ENCODE data around the gene SHANK3.
A peak's percentile ranks its signal among the peaks of the same experiment; 100 is the strongest.

The SHANK3 gene

GRCh38 chr22:50672041-50672440 lies 582 bp upstream of the SHANK3 start:
- Histone ChIP-seq H3K36me3 (ENCODE audit: control insufficient read depth in 1 of 2, insufficient read depth in 2 of 2, low read length in 2 of 2) (no peaks in the 10 kb centered on the region), H3K4me1 (ENCODE audit: control insufficient read depth in 1 of 2, insufficient read depth in 2 of 2, low read length in 2 of 2) (peaks cover 0 to 12% of the 10 kb centered on the region in 2 donors), H3K27me3 (ENCODE audit: control insufficient read depth in 1 of 2, insufficient read depth in 2 of 2, low read length in 2 of 2) (peaks cover 32 to 35% of the 10 kb centered on the region in 2 donors), H3K27ac (ENCODE audit: low read depth, low read length) (no peak overlapping the region), H3K4me3 (ENCODE audit: low read depth in 1 of 2, low read length in 2 of 2) (no peak overlapping the region), H3K9ac (ENCODE audit: low read depth in 1 of 2, low read length in 2 of 2) (no peak overlapping the region), H3K9me3 (ENCODE audit: control insufficient read depth in 1 of 2, low read length in 2 of 2) (no peaks in the 10 kb centered on the region)

GRCh38 chr22:50673231-50674129 lies 857 bp downstream of the SHANK3 start:
- no peaks in the 10 kb centered on the region for H3K9me3 ChIP-seq (ENCODE audit: control insufficient read depth in 1 of 2, low read length in 2 of 2)
- peaks cover 32 to 35% of the 10 kb centered on the region in 2 donors for H3K27me3 ChIP-seq (ENCODE audit: control insufficient read depth in 1 of 2, insufficient read depth in 2 of 2, low read length in 2 of 2)
- no peak overlapping the region for H3K9ac ChIP-seq (ENCODE audit: low read depth in 1 of 2, low read length in 2 of 2)
- no peak overlapping the region for H3K27ac ChIP-seq (ENCODE audit: low read depth, low read length)
- H3K4me1 ChIP-seq (ENCODE audit: control insufficient read depth in 1 of 2, insufficient read depth in 2 of 2, low read length in 2 of 2): peaks cover 0 to 12% of the 10 kb centered on the region in 2 donors
- H3K36me3 ChIP-seq (ENCODE audit: control insufficient read depth in 1 of 2, insufficient read depth in 2 of 2, low read length in 2 of 2): no peaks in the 10 kb centered on the region
- H3K4me3 ChIP-seq (ENCODE audit: low read depth in 1 of 2, low read length in 2 of 2): peak overlapping the region in 1 of 2 donors; percentile 16

DNA sequence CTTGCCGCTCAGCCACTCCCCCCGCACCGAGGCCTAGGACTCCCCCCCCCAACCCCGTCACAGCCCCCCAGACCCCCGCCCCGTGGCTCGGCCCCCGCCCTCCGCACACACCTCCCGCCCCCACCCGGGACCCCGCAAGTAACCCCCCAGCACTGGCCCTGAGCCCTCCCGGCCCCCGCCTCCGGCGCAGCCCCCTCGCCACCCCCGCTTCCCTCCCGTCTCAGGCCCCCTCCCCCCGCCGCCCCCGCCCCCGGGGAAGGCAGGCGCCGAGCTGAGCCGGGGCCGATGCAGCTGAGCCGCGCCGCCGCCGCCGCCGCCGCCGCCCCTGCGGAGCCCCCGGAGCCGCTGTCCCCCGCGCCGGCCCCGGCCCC lies 1.5 kb downstream of the SHANK3 start:
- Histone ChIP-seq H3K9me3 (ENCODE audit: control insufficient read depth in 1 of 2, low read length in 2 of 2) (no peaks in the 10 kb centered on the region), H3K27me3 (ENCODE audit: control insufficient read depth in 1 of 2, insufficient read depth in 2 of 2, low read length in 2 of 2) (peaks cover 32 to 35% of the 10 kb centered on the region in 2 donors), H3K4me1 (ENCODE audit: control insufficient read depth in 1 of 2, insufficient read depth in 2 of 2, low read length in 2 of 2) (peaks cover 0 to 12% of the 10 kb centered on the region in 2 donors), H3K27ac (ENCODE audit: low read depth, low read length) (no peak overlapping the region), H3K36me3 (ENCODE audit: control insufficient read depth in 1 of 2, insufficient read depth in 2 of 2, low read length in 2 of 2) (no peaks in the 10 kb centered on the region), H3K4me3 (ENCODE audit: low read depth in 1 of 2, low read length in 2 of 2) (no peak overlapping the region), H3K9ac (ENCODE audit: low read depth in 1 of 2, low read length in 2 of 2) (no peak overlapping the region)

DNA sequence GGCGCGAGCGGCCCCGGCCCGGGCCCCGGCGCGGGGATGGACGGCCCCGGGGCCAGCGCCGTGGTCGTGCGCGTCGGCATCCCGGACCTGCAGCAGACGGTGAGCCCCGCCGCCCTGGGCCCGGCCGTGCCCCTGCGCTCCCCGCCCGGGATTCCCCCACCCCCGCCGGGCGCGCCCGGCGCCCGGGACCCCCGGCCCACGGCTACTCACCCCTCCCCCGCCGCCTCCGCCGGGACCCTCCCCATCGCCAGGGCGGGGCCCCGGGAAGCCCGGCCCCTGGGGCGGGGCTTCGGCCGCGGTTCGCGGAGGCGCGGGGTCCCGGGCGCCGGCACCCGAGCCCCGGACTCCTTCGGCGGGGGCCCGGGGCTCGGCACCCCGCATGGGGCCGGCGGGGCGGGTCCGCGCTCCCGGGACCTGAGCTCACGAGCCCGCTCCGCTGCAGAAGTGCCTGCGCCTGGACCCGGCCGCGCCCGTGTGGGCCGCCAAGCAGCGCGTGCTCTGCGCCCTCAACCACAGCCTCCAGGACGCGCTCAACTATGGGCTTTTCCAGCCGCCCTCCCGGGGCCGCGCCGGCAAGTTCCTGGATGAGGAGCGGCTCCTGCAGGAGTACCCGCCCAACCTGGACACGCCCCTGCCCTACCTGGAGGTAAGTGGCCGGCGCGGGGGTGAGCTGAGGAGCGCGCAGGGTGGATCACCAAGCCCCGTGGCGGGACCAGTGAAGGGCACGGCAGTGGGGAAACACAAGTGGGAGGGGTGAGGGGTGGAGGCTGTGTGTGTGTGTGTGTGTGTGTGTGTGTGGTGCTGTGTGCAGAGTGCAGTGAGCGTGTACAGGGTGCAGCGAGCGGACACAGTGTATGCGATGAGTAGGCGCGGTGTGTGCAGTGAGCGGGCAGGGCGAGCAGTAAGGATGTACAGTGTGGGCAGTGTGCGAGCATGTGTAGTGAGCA lies 2.3 kb downstream of the SHANK3 start:
- Histone ChIP-seq H3K4me3 (ENCODE audit: low read depth in 1 of 2, low read length in 2 of 2) (peak overlapping the region; percentile 21 to 46), H3K27me3 (ENCODE audit: control insufficient read depth in 1 of 2, insufficient read depth in 2 of 2, low read length in 2 of 2) (peaks cover 32 to 35% of the 10 kb centered on the region in 2 donors), H3K4me1 (ENCODE audit: control insufficient read depth in 1 of 2, insufficient read depth in 2 of 2, low read length in 2 of 2) (peaks cover 0 to 12% of the 10 kb centered on the region in 2 donors), H3K27ac (ENCODE audit: low read depth, low read length) (no peak overlapping the region), H3K9ac (ENCODE audit: low read depth in 1 of 2, low read length in 2 of 2) (no peak overlapping the region), H3K9me3 (ENCODE audit: control insufficient read depth in 1 of 2, low read length in 2 of 2) (no peaks in the 10 kb centered on the region), H3K36me3 (ENCODE audit: control insufficient read depth in 1 of 2, insufficient read depth in 2 of 2, low read length in 2 of 2) (no peaks in the 10 kb centered on the region)

DNA sequence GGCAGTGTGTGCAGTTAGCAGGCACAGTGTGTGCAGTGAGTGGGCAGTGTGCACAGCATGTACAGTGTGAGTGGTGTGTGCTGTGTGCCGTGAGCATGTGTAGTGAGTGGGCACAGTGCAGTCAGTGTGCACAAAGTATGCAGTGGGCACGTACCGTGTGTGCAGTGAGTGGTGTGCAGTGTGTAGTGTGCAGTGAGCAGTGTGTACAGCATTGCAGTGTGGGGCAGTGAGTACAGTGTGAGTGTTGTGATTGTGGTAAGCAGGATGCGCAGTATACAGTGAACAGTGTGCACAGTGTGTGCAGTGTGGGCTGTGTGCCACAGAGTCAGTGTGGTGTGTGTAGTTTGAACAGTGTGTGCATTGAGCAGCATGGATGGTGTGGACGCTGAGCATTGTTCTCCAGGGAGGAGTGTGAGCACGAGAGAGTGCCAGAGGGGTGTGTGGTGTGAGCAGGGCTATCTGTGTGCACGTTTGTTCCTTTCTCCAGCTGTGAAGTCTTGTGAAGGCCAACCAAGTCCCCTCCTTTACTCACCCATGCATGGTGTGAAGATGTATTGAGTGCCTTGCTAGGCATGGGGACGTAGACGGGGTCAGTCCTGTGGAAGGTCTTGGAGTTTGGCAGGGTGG lies 3.0 kb downstream of the SHANK3 start:
- Histone ChIP-seq H3K36me3 (ENCODE audit: control insufficient read depth in 1 of 2, insufficient read depth in 2 of 2, low read length in 2 of 2) (no peaks in the 10 kb centered on the region), H3K9ac (ENCODE audit: low read depth in 1 of 2, low read length in 2 of 2) (no peak overlapping the region), H3K4me1 (ENCODE audit: control insufficient read depth in 1 of 2, insufficient read depth in 2 of 2, low read length in 2 of 2) (peaks cover 0 to 12% of the 10 kb centered on the region in 2 donors), H3K27me3 (ENCODE audit: control insufficient read depth in 1 of 2, insufficient read depth in 2 of 2, low read length in 2 of 2) (peaks cover 28 to 33% of the 10 kb centered on the region in 2 donors), H3K27ac (ENCODE audit: low read depth, low read length) (no peak overlapping the region), H3K9me3 (ENCODE audit: control insufficient read depth in 1 of 2, low read length in 2 of 2) (no peaks in the 10 kb centered on the region), H3K4me3 (ENCODE audit: low read depth in 1 of 2, low read length in 2 of 2) (peak overlapping the region; percentile 21 to 46)

DNA sequence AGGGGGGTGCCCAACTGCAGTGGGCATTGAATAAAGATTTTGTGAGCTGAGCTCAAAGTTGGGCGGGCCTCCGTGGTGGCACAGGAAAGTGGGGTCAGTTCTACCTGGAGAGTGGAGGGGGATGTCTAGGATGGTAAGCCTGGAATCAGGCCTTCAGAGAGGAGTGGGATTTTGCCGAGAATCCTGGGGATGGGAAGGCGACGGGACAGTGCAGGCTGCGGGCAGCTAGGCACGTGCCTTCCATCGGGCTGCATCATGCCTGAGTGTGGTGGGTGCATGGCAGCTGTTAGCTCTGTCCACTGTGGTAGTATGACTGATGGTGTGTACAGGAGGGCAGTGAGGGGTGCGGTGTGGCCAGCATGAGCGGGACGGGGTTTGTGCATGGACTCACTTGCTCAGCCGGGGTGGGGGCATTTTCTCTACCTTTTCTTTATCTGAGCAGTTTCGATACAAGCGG lies 3.6 kb downstream of the SHANK3 start:
- H3K36me3 ChIP-seq (ENCODE audit: control insufficient read depth in 1 of 2, insufficient read depth in 2 of 2, low read length in 2 of 2): no peaks in the 10 kb centered on the region
- peaks cover 28 to 29% of the 10 kb centered on the region in 2 donors for H3K27me3 ChIP-seq (ENCODE audit: control insufficient read depth in 1 of 2, insufficient read depth in 2 of 2, low read length in 2 of 2)
- H3K4me3 ChIP-seq (ENCODE audit: low read depth in 1 of 2, low read length in 2 of 2): no peak overlapping the region
- H3K27ac ChIP-seq (ENCODE audit: low read depth, low read length): no peak overlapping the region
- H3K9ac ChIP-seq (ENCODE audit: low read depth in 1 of 2, low read length in 2 of 2): no peak overlapping the region
- no peaks in the 10 kb centered on the region for H3K9me3 ChIP-seq (ENCODE audit: control insufficient read depth in 1 of 2, low read length in 2 of 2)
- peaks cover 0 to 12% of the 10 kb centered on the region in 2 donors for H3K4me1 ChIP-seq (ENCODE audit: control insufficient read depth in 1 of 2, insufficient read depth in 2 of 2, low read length in 2 of 2)

DNA sequence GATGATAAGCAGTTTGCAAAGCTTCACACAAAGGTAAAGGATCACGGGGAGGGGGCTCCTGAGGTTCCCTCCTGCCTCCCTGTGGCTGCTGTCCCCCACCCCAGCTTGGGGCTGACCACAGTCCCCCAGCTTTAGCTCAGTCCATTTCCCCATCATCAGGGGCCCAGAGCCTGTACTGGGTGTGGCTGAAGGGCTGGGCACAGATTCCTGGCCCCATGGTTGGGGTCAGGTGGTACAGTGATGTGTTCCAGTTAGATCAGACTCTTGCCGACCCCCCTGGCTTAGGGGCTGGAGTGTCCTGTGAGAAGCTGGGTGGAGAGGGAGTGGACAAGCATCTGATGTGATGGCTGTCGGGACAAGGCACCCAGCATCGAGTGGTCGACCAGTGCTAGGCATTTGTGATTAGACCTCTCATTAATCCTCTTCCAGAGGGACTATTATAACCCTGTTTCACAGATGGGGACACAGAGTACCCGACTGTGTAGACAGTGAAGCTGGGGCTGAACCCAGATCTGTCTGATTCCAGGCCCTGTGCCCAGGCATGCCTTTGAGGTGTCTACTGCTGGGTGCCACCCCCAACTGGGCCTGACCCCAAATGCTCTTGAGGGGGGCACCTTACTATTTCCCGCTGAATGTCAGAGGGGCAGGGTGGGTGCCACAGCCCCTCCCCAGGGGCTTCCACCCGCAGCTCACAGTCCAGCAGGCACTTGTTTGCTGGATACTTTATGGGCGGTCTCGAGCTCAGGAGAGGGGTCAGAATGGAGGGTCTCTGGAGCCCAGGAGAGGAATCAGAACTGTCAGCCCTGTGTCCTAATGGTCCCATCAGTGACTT lies 4.3 kb downstream of the SHANK3 start:
- H3K36me3 ChIP-seq (ENCODE audit: control insufficient read depth in 1 of 2, insufficient read depth in 2 of 2, low read length in 2 of 2): no peaks in the 10 kb centered on the region
- no peak overlapping the region for H3K4me3 ChIP-seq (ENCODE audit: low read depth in 1 of 2, low read length in 2 of 2)
- H3K27ac ChIP-seq (ENCODE audit: low read depth, low read length): no peak overlapping the region
- H3K9me3 ChIP-seq (ENCODE audit: control insufficient read depth in 1 of 2, low read length in 2 of 2): no peaks in the 10 kb centered on the region
- H3K27me3 ChIP-seq (ENCODE audit: control insufficient read depth in 1 of 2, insufficient read depth in 2 of 2, low read length in 2 of 2): peaks cover 27 to 28% of the 10 kb centered on the region in 2 donors
- H3K9ac ChIP-seq (ENCODE audit: low read depth in 1 of 2, low read length in 2 of 2): no peak overlapping the region
- peaks cover 0 to 12% of the 10 kb centered on the region in 2 donors for H3K4me1 ChIP-seq (ENCODE audit: control insufficient read depth in 1 of 2, insufficient read depth in 2 of 2, low read length in 2 of 2)

- H3K4me3 ChIP-seq (ENCODE audit: low read depth in 1 of 2, low read length in 2 of 2): no peak overlapping the region
- H3K27me3 ChIP-seq (ENCODE audit: control insufficient read depth in 1 of 2, insufficient read depth in 2 of 2, low read length in 2 of 2): peaks cover 20 to 24% of the 10 kb centered on the region in 2 donors
- no peaks in the 10 kb centered on the region for H3K36me3 ChIP-seq (ENCODE audit: control insufficient read depth in 1 of 2, insufficient read depth in 2 of 2, low read length in 2 of 2)
Measured at GRCh38 chr22:50677493-50678217, 5.0 kb downstream of the SHANK3 start.

More at GRCh38 chr22:50677493-50678217, 5.0 kb downstream of the SHANK3 start:
- Histone ChIP-seq H3K9me3 (ENCODE audit: control insufficient read depth in 1 of 2, low read length in 2 of 2) (no peaks in the 10 kb centered on the region), H3K9ac (ENCODE audit: low read depth in 1 of 2, low read length in 2 of 2) (no peak overlapping the region), H3K4me1 (ENCODE audit: control insufficient read depth in 1 of 2, insufficient read depth in 2 of 2, low read length in 2 of 2) (peaks cover 0 to 12% of the 10 kb centered on the region in 2 donors), H3K27ac (ENCODE audit: low read depth, low read length) (no peak overlapping the region)
